ENCODE measurements around the gene HEXD.

HEXD gene

DNA sequence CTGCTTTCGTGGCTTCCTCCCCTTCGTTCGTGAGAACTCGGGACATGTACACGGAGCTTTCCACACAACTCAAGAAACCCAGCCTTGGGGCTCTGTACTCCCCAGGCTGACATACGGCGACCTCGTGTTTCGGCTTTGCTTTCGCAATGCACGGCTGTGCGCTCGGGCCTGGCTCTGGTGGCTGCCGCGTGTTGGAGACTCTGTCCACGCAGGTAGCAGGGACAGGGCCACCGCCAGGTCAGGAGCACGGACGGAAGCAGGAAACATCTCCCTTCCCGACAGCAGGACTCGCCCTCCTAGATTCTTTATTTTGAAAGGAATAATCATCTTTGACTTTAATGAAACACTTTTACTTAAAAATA lies 29.2 kb upstream of the HEXD start:
- Histone ChIP-seq H2AK5ac (ENCODE audit: low read length, severe bottlenecking) (no peak overlapping the region), H3K4me3 (ENCODE audit: insufficient read depth in 1 of 2, low read depth in 1 of 2, low read length in 2 of 2) (no peak overlapping the region), H4K91ac (ENCODE audit: low read length) (no peak overlapping the region), H2BK12ac (ENCODE audit: low read length in 2 of 2) (no peak overlapping the region), H3K79me1 (replicated peaks; ENCODE audit: low read length, poor library complexity, severe bottlenecking) (no peaks in the 10 kb centered on the region), H3K4me1 (ENCODE audit: control insufficient read depth, insufficient read depth, low read depth, low read length) (peaks cover 23% of the 10 kb centered on the region), H2BK15ac (ENCODE audit: low read depth, poor library complexity, severe bottlenecking) (no peak overlapping the region), H3K36me3 (ENCODE audit: control insufficient read depth in 1 of 2, insufficient read depth in 2 of 2, low read depth in 1 of 2, low read length in 2 of 2) (peaks cover 17 to 24% of the 10 kb centered on the region in 2 experiments), H3K27me3 (ENCODE audit: control insufficient read depth in 1 of 2, insufficient read depth in 1 of 2, low read length in 2 of 2) (peaks cover 20 to 32% of the 10 kb centered on the region in 2 experiments), H3K27ac (ENCODE audit: low read length, poor library complexity, severe bottlenecking) (no peak overlapping the region), H2BK120ac (ENCODE audit: low read depth, low read length) (no peak overlapping the region), H3K9me3 (ENCODE audit: control insufficient read depth, low read length) (no peaks in the 10 kb centered on the region), H2BK5ac (ENCODE audit: low read depth, low read length, poor library complexity, severe bottlenecking) (no peak overlapping the region), H3K4ac (ENCODE audit: low read depth in 1 of 2, low read length in 2 of 2) (no peak overlapping the region), H3K18ac (ENCODE audit: low read depth in 1 of 2, low read length in 2 of 2) (no peak overlapping the region), H3K14ac (ENCODE audit: low read length in 2 of 2) (no peak overlapping the region), H4K8ac (ENCODE audit: low read length) (no peak overlapping the region), H2AFZ (ENCODE audit: low read depth, low read length) (no peak overlapping the region), H3K23ac (ENCODE audit: low read length in 2 of 2) (no peak overlapping the region), H3K9ac (ENCODE audit: low read length) (no peak overlapping the region), H3K4me2 (ENCODE audit: low read length, poor library complexity, severe bottlenecking) (no peak overlapping the region)
- 89% methylated on average over 20 of the region's 21 CpGs for WGBS
- no peak for DNase-seq

DNA sequence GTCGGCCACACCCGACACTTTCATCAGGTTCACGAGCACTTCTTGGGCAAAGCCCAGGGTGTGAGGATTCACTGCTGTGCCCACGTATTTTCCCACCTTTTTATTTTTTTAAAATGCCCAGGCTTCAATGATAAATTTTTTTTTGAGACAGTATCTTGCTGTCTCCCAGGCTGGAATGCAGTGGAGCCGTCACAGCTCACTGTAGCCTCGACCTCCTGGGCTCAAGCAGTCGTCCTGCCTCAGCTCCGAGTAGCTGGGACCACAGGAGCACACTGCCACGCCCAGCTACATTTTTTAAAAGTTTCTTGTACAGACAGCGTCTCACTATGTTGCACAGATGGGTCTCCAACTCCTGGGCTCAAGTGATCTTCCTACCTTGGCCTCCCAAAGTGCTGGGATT lies 28.8 kb upstream of the HEXD start:
- H3K4me3 ChIP-seq (ENCODE audit: insufficient read depth in 1 of 2, low read depth in 1 of 2, low read length in 2 of 2) = no peak overlapping the region
- H2AFZ ChIP-seq (ENCODE audit: low read depth, low read length) = no peak overlapping the region
- H3K27me3 ChIP-seq (ENCODE audit: control insufficient read depth in 1 of 2, insufficient read depth in 1 of 2, low read length in 2 of 2) = peaks cover 20 to 31% of the 10 kb centered on the region in 2 experiments
- H4K91ac ChIP-seq (ENCODE audit: low read length) = no peak overlapping the region
- H3K18ac ChIP-seq (ENCODE audit: low read depth in 1 of 2, low read length in 2 of 2) = no peak overlapping the region
- H3K23ac ChIP-seq (ENCODE audit: low read length in 2 of 2) = no peak overlapping the region
- H3K9ac ChIP-seq (ENCODE audit: low read length) = no peak overlapping the region
- H2BK15ac ChIP-seq (ENCODE audit: low read depth, poor library complexity, severe bottlenecking) = no peak overlapping the region
- DNase-seq = no peak
- no peak overlapping the region for H4K8ac ChIP-seq (ENCODE audit: low read length)
- no peak overlapping the region for H3K4ac ChIP-seq (ENCODE audit: low read depth in 1 of 2, low read length in 2 of 2)
- H2BK120ac ChIP-seq (ENCODE audit: low read depth, low read length) = no peak overlapping the region
- no peak overlapping the region for H3K14ac ChIP-seq (ENCODE audit: low read length in 2 of 2)
- no peak overlapping the region for H3K4me2 ChIP-seq (ENCODE audit: low read length, poor library complexity, severe bottlenecking)
- H3K79me1 ChIP-seq (replicated peaks; ENCODE audit: low read length, poor library complexity, severe bottlenecking) = no peaks in the 10 kb centered on the region
- H3K9me3 ChIP-seq (ENCODE audit: control insufficient read depth, low read length) = no peaks in the 10 kb centered on the region
- H2BK12ac ChIP-seq (ENCODE audit: low read length in 2 of 2) = no peak overlapping the region
- H3K27ac ChIP-seq (ENCODE audit: low read length, poor library complexity, severe bottlenecking) = no peak overlapping the region
- H2BK5ac ChIP-seq (ENCODE audit: low read depth, low read length, poor library complexity, severe bottlenecking) = no peak overlapping the region
- WGBS = 83% methylated on average over 10 of the region's 10 CpGs
- no peak overlapping the region for H2AK5ac ChIP-seq (ENCODE audit: low read length, severe bottlenecking)
- H3K4me1 ChIP-seq (ENCODE audit: control insufficient read depth, insufficient read depth, low read depth, low read length) = peaks cover 26% of the 10 kb centered on the region
- H3K36me3 ChIP-seq (ENCODE audit: control insufficient read depth in 1 of 2, insufficient read depth in 2 of 2, low read depth in 1 of 2, low read length in 2 of 2) = peaks cover 17 to 24% of the 10 kb centered on the region in 2 experiments

DNA sequence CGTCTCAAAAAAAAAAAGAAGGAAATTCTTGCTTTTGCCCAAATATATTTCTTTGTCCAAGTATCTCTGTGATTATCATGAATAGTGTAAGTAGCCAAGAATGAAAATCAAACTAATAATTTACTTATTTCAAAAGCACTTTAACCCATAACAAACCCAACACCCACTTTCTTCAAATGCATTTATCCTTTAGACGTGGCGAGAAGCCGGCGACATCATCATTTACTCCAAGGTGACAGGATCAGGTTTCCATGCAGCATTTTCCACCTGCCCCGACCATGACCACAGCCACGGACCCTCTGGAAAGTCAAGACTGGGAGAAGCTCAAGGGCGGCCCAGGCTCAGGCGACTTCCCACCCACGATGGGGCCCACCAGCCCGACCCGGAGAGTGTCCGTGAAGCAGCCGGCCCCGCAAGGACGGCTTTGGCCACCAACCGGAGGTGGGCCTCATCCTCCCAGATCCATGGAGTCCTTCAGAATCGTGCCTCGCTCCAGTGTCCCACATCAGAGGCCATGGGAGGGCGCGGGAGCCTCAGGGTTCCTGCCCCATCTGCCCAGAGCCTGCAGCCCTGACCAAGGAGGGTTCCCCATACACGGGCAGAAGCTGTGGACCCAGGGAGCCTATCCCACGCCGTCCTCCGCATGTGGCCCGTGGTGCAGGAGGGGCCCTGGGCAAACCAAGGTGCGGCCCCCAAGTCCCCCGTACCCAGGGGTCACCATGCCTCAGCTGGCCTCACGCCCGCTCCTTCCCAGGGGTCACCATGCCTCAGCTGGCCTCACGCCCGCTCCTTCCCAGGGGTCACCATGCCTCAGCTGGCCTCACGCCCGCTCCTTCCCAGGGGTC lies 27.9 kb upstream of the HEXD start:
- no peak overlapping the region for H4K8ac ChIP-seq (ENCODE audit: low read length)
- no peak overlapping the region for H2AFZ ChIP-seq (ENCODE audit: low read depth, low read length)
- no peak overlapping the region for H3K18ac ChIP-seq (ENCODE audit: low read depth in 1 of 2, low read length in 2 of 2)
- no peaks in the 10 kb centered on the region for H3K9me3 ChIP-seq (ENCODE audit: control insufficient read depth, low read length)
- H2BK15ac ChIP-seq (ENCODE audit: low read depth, poor library complexity, severe bottlenecking) = no peak overlapping the region
- no peak overlapping the region for H2BK12ac ChIP-seq (ENCODE audit: low read length in 2 of 2)
- WGBS = 93% methylated on average over 29 of the region's 34 CpGs
- no peak overlapping the region for H4K91ac ChIP-seq (ENCODE audit: low read length)
- H2AK5ac ChIP-seq (ENCODE audit: low read length, severe bottlenecking) = no peak overlapping the region
- H3K36me3 ChIP-seq (ENCODE audit: control insufficient read depth in 1 of 2, insufficient read depth in 2 of 2, low read depth in 1 of 2, low read length in 2 of 2) = peaks cover 17 to 27% of the 10 kb centered on the region in 2 experiments
- H3K4ac ChIP-seq (ENCODE audit: low read depth in 1 of 2, low read length in 2 of 2) = no peak overlapping the region
- H3K27me3 ChIP-seq (ENCODE audit: control insufficient read depth in 1 of 2, insufficient read depth in 1 of 2, low read length in 2 of 2) = peaks cover 20 to 27% of the 10 kb centered on the region in 2 experiments
- peaks cover 22% of the 10 kb centered on the region for H3K4me1 ChIP-seq (ENCODE audit: control insufficient read depth, insufficient read depth, low read depth, low read length)
- no peak overlapping the region for H3K4me3 ChIP-seq (ENCODE audit: insufficient read depth in 1 of 2, low read depth in 1 of 2, low read length in 2 of 2)
- no peak overlapping the region for H3K23ac ChIP-seq (ENCODE audit: low read length in 2 of 2)
- H3K27ac ChIP-seq (ENCODE audit: low read length, poor library complexity, severe bottlenecking) = no peak overlapping the region
- H3K4me2 ChIP-seq (ENCODE audit: low read length, poor library complexity, severe bottlenecking) = no peak overlapping the region
- H2BK5ac ChIP-seq (ENCODE audit: low read depth, low read length, poor library complexity, severe bottlenecking) = no peak overlapping the region
- H3K9ac ChIP-seq (ENCODE audit: low read length) = no peak overlapping the region
- no peak for DNase-seq
- no peaks in the 10 kb centered on the region for H3K79me1 ChIP-seq (replicated peaks; ENCODE audit: low read length, poor library complexity, severe bottlenecking)
- no peak overlapping the region for H3K14ac ChIP-seq (ENCODE audit: low read length in 2 of 2)
- no peak overlapping the region for H2BK120ac ChIP-seq (ENCODE audit: low read depth, low read length)

DNA sequence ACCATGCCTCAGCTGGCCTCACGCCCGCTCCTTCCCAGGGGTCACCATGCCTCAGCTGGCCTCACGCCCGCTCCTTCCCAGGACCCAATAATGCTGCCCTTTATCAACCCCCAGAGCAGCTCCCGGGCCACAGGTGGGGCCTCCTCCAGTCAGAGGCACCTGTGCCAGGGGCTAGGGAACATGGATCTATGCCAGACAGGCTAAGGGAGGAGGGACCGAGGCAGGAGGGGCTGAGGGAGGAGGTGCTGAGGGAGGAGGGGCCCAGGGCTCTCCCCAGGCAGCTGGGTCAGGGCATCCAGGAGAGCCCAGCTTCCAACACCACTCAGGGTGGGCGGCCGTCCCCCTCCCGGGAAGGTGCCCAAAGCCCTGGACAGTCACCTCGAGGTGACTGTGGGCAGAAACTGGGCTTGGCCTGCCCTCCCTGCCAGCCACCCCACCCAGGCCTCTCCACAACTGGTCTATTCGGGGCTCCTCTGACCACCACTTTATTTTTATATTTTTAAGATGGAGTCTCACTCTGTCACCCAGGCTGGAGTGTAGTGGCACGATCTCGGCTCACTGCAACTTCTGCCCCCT lies 27.2 kb upstream of the HEXD start:
- H2BK5ac ChIP-seq (ENCODE audit: low read depth, low read length, poor library complexity, severe bottlenecking) = no peak overlapping the region
- H2BK120ac ChIP-seq (ENCODE audit: low read depth, low read length) = no peak overlapping the region
- no peak overlapping the region for H3K4ac ChIP-seq (ENCODE audit: low read depth in 1 of 2, low read length in 2 of 2)
- H3K9ac ChIP-seq (ENCODE audit: low read length) = no peak overlapping the region
- H3K27ac ChIP-seq (ENCODE audit: low read length, poor library complexity, severe bottlenecking) = no peak overlapping the region
- no peak overlapping the region for H2BK12ac ChIP-seq (ENCODE audit: low read length in 2 of 2)
- no peak overlapping the region for H4K91ac ChIP-seq (ENCODE audit: low read length)
- peaks cover 17 to 27% of the 10 kb centered on the region in 2 experiments for H3K36me3 ChIP-seq (ENCODE audit: control insufficient read depth in 1 of 2, insufficient read depth in 2 of 2, low read depth in 1 of 2, low read length in 2 of 2)
- no peak overlapping the region for H2AK5ac ChIP-seq (ENCODE audit: low read length, severe bottlenecking)
- H3K4me2 ChIP-seq (ENCODE audit: low read length, poor library complexity, severe bottlenecking) = no peak overlapping the region
- H3K14ac ChIP-seq (ENCODE audit: low read length in 2 of 2) = no peak overlapping the region
- peaks cover 15% of the 10 kb centered on the region for H3K4me1 ChIP-seq (ENCODE audit: control insufficient read depth, insufficient read depth, low read depth, low read length)
- no peak overlapping the region for H2AFZ ChIP-seq (ENCODE audit: low read depth, low read length)
- H3K9me3 ChIP-seq (ENCODE audit: control insufficient read depth, low read length) = no peaks in the 10 kb centered on the region
- WGBS = 95% methylated on average over 7 of the region's 13 CpGs
- DNase-seq = no peak
- no peak overlapping the region for H2BK15ac ChIP-seq (ENCODE audit: low read depth, poor library complexity, severe bottlenecking)
- no peak overlapping the region for H4K8ac ChIP-seq (ENCODE audit: low read length)
- peaks cover 15 to 21% of the 10 kb centered on the region in 2 experiments for H3K27me3 ChIP-seq (ENCODE audit: control insufficient read depth in 1 of 2, insufficient read depth in 1 of 2, low read length in 2 of 2)
- no peak overlapping the region for H3K4me3 ChIP-seq (ENCODE audit: insufficient read depth in 1 of 2, low read depth in 1 of 2, low read length in 2 of 2)
- H3K79me1 ChIP-seq (replicated peaks; ENCODE audit: low read length, poor library complexity, severe bottlenecking) = no peaks in the 10 kb centered on the region
- no peak overlapping the region for H3K23ac ChIP-seq (ENCODE audit: low read length in 2 of 2)
- no peak overlapping the region for H3K18ac ChIP-seq (ENCODE audit: low read depth in 1 of 2, low read length in 2 of 2)
